Kidney epithelial cell (primary cell): ENCODE measurements around the gene TBX5. TPM values are rescaled to one million over a fixed set of nuclear protein-coding genes. Genes with fewer than 3 reads are reported as not detected.

Experiments used
- DNase-seq: peaks from one replicate; pipeline ENCODE4 v3.0.0-alpha.2; 2010; ENCODE audit warnings: low read depth
- H3K27me3 ChIP-seq: 2 replicates; pipeline ENCODE4 v1.6.0; 2011; ENCODE audit warnings: low read length; ENCODE audit not compliant: control insufficient read depth, insufficient read depth
- H3K36me3 ChIP-seq: 2 replicates; pipeline ENCODE4 v1.5.1; 2011; ENCODE audit warnings: low read length; ENCODE audit not compliant: control insufficient read depth, insufficient read depth
- H3K4me3 ChIP-seq: 2 replicates; pipeline ENCODE4 v1.5.1; 2011; ENCODE audit warnings: low read depth, mild to moderate bottlenecking, control low read depth, low read length
- CTCF ChIP-seq: IDR thresholded peaks from 2 replicates; pipeline ENCODE4 v1.5.1; 2011; ENCODE audit warnings: mild to moderate bottlenecking, moderate library complexity, low read length, control low read depth, inconsistent platforms; ENCODE audit not compliant: insufficient read depth, poor library complexity, severe bottlenecking
- total RNA-seq: library from RNA; depleted of rRNA; stranded (reverse); fragments of >200 nt; gene quantifications from 2 replicates; pipeline ENCODE4 v1.2.3, GENCODE V29; 2015

Gene TBX5
- total RNA-seq, 1 donor from 2014 or later: not detected

GRCh38 chr12:114442578-114442977 is 36.6 kb upstream of the TBX5 start:
- no peak for DNase-seq
- peaks cover 73% of the 10 kb centered on the region for H3K27me3 ChIP-seq
- TF ChIP-seq CTCF: no peak
- H3K36me3 ChIP-seq: no peaks in the 10 kb centered on the region
- no peak overlapping the region for H3K4me3 ChIP-seq

- Histone ChIP-seq H3K27me3 (peaks cover 64% of the 10 kb centered on the region), H3K4me3 (no peak overlapping the region), H3K36me3 (no peaks in the 10 kb centered on the region)
- no peak for TF ChIP-seq CTCF
- DNase-seq: no peak
Observed at GRCh38 chr12:114441545-114441944, 35.6 kb upstream of the TBX5 start.

- no peak for TF ChIP-seq CTCF
- H3K27me3 ChIP-seq: peaks cover 59% of the 10 kb centered on the region
- H3K36me3 ChIP-seq: no peaks in the 10 kb centered on the region
- no peak overlapping the region for H3K4me3 ChIP-seq
- no peak for DNase-seq
Observed at GRCh38 chr12:114441039-114441383, 35.1 kb upstream of the TBX5 start.

GRCh38 chr12:114440270-114441038 is 34.5 kb upstream of the TBX5 start:
- H3K4me3 ChIP-seq: no peak overlapping the region
- TF ChIP-seq CTCF: no peak
- H3K27me3 ChIP-seq: peaks cover 55% of the 10 kb centered on the region
- no peak for DNase-seq
- no peaks in the 10 kb centered on the region for H3K36me3 ChIP-seq

GRCh38 chr12:114439817-114440216 is 33.9 kb upstream of the TBX5 start:
- H3K4me3 ChIP-seq: no peak overlapping the region
- TF ChIP-seq CTCF: no peak
- peaks cover 51% of the 10 kb centered on the region for H3K27me3 ChIP-seq
- no peak for DNase-seq
- H3K36me3 ChIP-seq: no peaks in the 10 kb centered on the region

- DNase-seq: no peak
- no peak for TF ChIP-seq CTCF
- Histone ChIP-seq H3K4me3 (no peak overlapping the region), H3K36me3 (no peaks in the 10 kb centered on the region), H3K27me3 (peaks cover 45% of the 10 kb centered on the region)
Observed at GRCh38 chr12:114439261-114439683, 33.3 kb upstream of the TBX5 start.
